Skeletal muscle satellite cell (primary cell): ENCODE data around the gene S100A1.

Source experiments
- H3K27me3 ChIP-seq: 2 replicates; pipeline ENCODE4 v1.7.0; 2013; ENCODE audit warnings: low read length; ENCODE audit not compliant: control insufficient read depth, insufficient read depth
- H3K36me3 ChIP-seq: 2 replicates; pipeline ENCODE4 v1.7.0; 2013; ENCODE audit warnings: mild to moderate bottlenecking, control low read depth, low read length; ENCODE audit not compliant: insufficient read depth
- H3K4me1 ChIP-seq: 2 replicates; pipeline ENCODE4 v1.7.0; 2013; ENCODE audit warnings: low read length; ENCODE audit not compliant: control insufficient read depth, insufficient read depth
- H3K4me2 ChIP-seq: 2 replicates; pipeline ENCODE4 v1.7.0; 2013; ENCODE audit warnings: mild to moderate bottlenecking, low read length
- H3K4me3 ChIP-seq: 2 replicates; pipeline ENCODE4 v1.7.0; 2013; ENCODE audit warnings: low read length
- H3K9ac ChIP-seq: 2 replicates; pipeline ENCODE4 v1.7.0; 2013; ENCODE audit warnings: mild to moderate bottlenecking, low read depth, low read length, moderate library complexity
- H3K9me3 ChIP-seq: replicated peaks from 2 replicates; pipeline ENCODE4 v1.7.0; 2013; ENCODE audit warnings: mild to moderate bottlenecking, control low read depth, low read length

Gene S100A1

GRCh38 chr1:153647346-153647714 lies 19.1 kb downstream of the S100A1 start:
- no peaks in the 10 kb centered on the region for H3K27me3 ChIP-seq
- H3K9ac ChIP-seq: no peak overlapping the region
- H3K4me1 ChIP-seq: no peaks in the 10 kb centered on the region
- peaks cover 46% of the 10 kb centered on the region for H3K36me3 ChIP-seq
- no peak overlapping the region for H3K4me2 ChIP-seq
- no peaks in the 10 kb centered on the region for H3K9me3 ChIP-seq
- H3K4me3 ChIP-seq: no peak overlapping the region

DNA sequence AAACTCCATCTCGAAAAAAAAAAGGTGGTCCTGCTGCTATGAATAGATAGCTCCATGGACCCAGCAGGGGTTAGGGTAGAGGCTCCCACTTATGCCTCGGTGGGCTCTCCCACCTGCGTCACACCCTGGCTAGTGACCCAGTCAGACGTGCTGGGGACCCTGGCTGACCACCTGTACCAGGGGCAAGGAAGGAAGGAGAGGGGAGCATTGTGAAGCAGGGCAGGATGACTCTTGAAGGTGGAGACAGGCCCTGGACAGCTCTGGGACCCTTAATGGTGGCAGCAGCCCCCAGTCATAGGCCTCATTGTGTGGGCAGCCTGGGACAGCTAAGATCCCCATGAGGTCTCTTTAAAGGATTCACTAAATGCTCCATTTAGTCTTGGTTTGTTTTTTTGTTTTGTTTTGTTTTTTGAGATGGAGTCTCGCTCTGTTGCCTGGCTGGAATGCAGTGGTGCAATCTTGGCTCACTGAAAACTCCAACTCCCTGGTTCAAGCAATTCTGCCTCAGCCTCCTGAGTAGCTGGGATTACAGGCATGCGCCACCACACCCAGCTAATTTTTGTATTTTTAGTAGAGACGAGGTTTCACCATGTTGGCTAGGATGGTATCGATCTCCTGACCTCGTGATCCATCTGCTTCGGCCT lies 19.9 kb downstream of the S100A1 start:
- peaks cover 8% of the 10 kb centered on the region for H3K4me1 ChIP-seq
- H3K27me3 ChIP-seq: no peaks in the 10 kb centered on the region
- H3K9ac ChIP-seq: no peak overlapping the region
- H3K4me2 ChIP-seq: no peak overlapping the region
- H3K36me3 ChIP-seq: peaks cover 38% of the 10 kb centered on the region
- H3K9me3 ChIP-seq: no peaks in the 10 kb centered on the region
- no peak overlapping the region for H3K4me3 ChIP-seq

DNA sequence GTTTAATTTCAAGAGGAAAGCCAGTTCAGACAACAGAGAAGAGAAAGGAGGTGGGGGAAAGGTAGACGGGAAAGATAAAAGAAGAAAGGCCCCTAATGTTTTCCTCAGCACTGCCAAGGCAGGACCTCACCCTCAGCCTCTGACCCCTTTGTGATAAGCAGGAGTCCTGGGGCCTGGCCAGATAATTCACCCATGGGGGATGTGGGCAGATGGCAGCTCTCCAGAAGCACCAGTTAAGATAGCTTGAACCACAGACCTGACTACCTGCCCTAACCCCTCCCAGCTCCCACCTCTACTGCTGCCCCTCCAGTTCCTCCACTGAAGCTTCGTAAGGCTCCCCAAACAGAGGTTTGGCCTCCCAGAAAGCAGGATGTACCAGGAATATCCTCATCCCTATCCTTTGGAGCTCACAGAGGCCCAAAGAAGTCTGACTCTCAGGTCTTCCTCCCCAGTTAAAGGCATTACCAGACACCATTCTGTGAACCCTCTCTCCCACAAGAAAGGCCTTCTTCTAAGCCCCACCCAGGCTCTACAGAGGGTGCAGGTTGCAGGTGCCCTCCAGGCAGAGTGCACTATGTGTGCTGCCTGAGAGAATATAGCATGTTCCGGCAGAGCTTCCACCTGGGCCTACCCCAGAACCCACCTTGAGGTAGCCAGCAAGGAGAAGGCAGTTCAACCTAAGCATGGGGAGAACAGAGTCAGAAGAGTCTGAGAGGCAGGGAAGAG lies 21.1 kb downstream of the S100A1 start:
- Histone ChIP-seq H3K9me3 (no peaks in the 10 kb centered on the region), H3K4me2 (no peak overlapping the region), H3K4me3 (no peak overlapping the region), H3K4me1 (peaks cover 12% of the 10 kb centered on the region), H3K36me3 (peaks cover 27% of the 10 kb centered on the region), H3K27me3 (no peaks in the 10 kb centered on the region), H3K9ac (no peak overlapping the region)

- Histone ChIP-seq H3K36me3 (peaks cover 21% of the 10 kb centered on the region), H3K4me1 (peaks cover 12% of the 10 kb centered on the region), H3K27me3 (no peaks in the 10 kb centered on the region), H3K9ac (no peak overlapping the region), H3K4me2 (no peak overlapping the region), H3K9me3 (no peaks in the 10 kb centered on the region), H3K4me3 (no peak overlapping the region)
These were observed 21.6 kb downstream of the S100A1 start for GRCh38 chr1:153649863-153650235.

GRCh38 chr1:153651771-153652170 lies 23.5 kb downstream of the S100A1 start:
- Histone ChIP-seq H3K9me3 (no peaks in the 10 kb centered on the region), H3K4me2 (no peak overlapping the region), H3K36me3 (peaks cover 2% of the 10 kb centered on the region), H3K4me1 (peaks cover 12% of the 10 kb centered on the region), H3K27me3 (no peaks in the 10 kb centered on the region), H3K4me3 (no peak overlapping the region), H3K9ac (no peak overlapping the region)

DNA sequence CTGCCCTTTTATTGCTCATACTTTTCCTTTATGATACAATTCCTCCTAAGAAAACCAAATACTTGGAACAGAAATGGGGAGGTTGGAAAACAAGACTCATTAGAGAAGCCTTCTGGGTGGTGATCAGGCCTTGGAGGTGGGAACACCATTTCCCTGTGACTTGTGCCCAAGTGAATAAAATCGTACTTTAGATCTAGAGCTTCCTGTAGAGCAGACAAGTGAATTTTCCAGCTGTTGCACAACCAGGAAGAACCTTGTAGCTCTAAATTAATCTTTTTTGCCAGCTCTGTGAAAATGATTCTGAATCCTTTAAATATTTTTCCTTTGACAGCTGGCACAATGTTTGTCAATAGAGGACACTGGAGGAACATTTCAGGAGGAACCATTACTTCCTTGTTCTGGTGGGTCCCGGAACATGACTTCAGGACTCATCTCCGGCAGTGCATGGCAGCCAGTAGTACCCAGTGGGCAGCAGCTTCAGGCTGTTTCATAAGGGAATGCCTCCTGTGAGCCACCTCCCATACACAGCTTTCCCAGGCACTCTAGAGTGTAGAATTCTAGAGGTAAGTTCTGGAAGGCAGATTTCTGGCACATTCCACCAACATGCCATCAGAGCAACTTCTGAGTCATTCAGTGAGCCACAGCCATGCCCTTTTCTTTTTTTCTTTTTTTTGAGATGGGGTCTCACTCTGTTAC lies 24.7 kb downstream of the S100A1 start:
- Histone ChIP-seq H3K4me3 (no peak overlapping the region), H3K9ac (no peak overlapping the region), H3K27me3 (no peaks in the 10 kb centered on the region), H3K9me3 (no peaks in the 10 kb centered on the region), H3K36me3 (no peaks in the 10 kb centered on the region), H3K4me2 (peak overlapping the region; percentile 30), H3K4me1 (peaks cover 12% of the 10 kb centered on the region)

DNA sequence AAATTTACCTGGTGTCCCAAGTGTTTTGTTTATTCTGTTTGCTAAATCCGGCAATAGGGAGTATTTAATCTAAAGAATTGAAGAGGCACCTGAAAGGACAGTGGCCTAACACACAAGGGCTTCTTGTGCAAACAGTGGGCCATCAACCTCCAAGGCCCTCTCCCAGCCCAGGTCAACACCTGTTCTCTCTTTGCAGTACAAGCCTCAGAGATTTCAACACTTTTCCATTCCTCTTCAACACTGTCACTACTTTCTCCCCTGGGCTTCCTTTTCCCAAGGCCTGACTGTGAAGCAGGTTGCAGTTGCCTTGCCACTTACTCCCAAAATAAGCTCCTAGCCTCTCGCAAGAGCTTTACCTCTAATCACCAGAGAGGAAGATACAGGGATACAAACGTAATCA lies 27.1 kb downstream of the S100A1 start:
- peaks cover 21% of the 10 kb centered on the region for H3K4me1 ChIP-seq

DNA sequence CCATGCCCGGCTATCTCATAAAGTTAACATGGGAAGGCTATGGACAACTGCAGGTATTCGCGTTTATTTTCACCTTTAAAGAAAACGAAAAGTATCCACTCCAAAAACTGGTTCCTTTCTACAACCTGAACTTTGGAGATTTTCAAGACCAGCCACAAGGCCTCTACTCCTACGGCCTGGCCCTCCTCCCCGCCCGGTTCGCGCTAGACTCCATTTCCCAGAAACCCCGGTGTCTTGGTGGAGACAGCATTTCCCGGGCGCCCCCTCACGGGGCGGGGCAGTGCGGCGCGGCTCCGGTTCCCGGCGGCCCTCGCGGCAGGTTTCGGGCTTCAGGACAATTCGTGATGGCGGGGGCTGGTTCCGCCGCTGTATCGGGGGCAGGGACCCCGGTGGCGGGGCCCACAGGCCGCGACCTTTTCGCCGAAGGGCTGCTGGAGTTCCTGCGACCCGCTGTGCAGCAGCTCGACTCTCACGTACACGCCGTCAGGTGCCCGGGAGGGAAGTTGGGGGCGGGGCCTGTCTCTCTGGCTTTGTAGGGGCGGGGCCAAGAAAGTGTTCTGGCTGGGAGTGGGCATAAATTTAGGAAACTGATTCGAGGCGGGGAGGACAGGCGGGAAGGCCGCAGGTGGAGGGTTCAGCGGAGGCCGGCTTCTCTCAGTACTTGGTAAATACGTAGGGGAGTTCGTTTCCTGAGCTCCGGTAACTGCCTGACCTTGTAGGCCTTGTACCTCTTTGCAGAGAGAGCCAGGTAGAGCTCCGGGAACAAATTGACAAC lies 30.4 kb downstream of the S100A1 start, which contains the start of gene SNAPIN:
Gene SNAPIN, plus strand, starts transcription at position 304 of the 775 bp plus-strand sequence. Its CDS starts 41 bp downstream, at position 345.
- Histone ChIP-seq H3K9ac (peak within 1 kb of the TSS; percentile 88), H3K9me3 (no peaks in the 10 kb centered on the region), H3K4me3 (peak within 1 kb of the TSS; percentile 95)

More for the DNA sequence above, 27.1 kb downstream of the S100A1 start:
- Histone ChIP-seq H3K4me3 (no peak overlapping the region), H3K9me3 (no peaks in the 10 kb centered on the region), H3K27me3 (no peaks in the 10 kb centered on the region), H3K9ac (no peak overlapping the region), H3K4me2 (no peak overlapping the region), H3K36me3 (no peaks in the 10 kb centered on the region)

GRCh38 chr1:153659175-153659534 lies 30.9 kb downstream of the S100A1 start:
- Histone ChIP-seq H3K4me1 (peaks cover 16% of the 10 kb centered on the region), H3K9me3 (no peaks in the 10 kb centered on the region), H3K9ac (peak overlapping the region; percentile 88), H3K36me3 (peaks cover 31% of the 10 kb centered on the region), H3K4me3 (peak overlapping the region; percentile 95), H3K27me3 (no peaks in the 10 kb centered on the region), H3K4me2 (peak overlapping the region; percentile 91)

More for the DNA sequence above, 30.4 kb downstream of the S100A1 start, which contains the start of gene SNAPIN:
- Histone ChIP-seq H3K36me3 (peaks cover 26% of the 10 kb centered on the region), H3K27me3 (no peaks in the 10 kb centered on the region), H3K4me1 (peaks cover 12% of the 10 kb centered on the region), H3K4me2 (peak within 1 kb of the TSS; percentile 91)

DNA sequence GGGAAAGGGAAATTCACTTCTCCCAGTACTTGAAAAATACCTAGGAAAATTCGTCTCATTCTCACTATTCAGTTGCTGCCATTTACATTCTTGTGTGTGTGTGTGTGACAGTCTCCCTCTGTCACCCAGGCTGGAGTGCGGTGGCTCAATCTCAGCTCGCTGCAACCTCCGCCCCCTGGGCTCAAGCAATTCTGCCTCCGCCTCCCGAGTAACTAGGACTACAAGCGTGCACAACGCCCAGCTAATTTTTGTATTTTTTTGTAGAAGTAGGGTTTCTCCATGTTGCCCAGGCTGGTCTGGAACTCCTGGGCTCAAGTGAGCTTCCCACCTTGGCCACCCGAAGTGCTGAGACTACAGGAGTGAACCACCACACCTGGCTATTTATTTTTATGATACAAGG lies 31.4 kb downstream of the S100A1 start:
- peaks cover 36% of the 10 kb centered on the region for H3K36me3 ChIP-seq
- H3K4me1 ChIP-seq: peaks cover 16% of the 10 kb centered on the region
- no peaks in the 10 kb centered on the region for H3K27me3 ChIP-seq
- peak overlapping the region; percentile 95 for H3K4me3 ChIP-seq
- peak overlapping the region; percentile 88 for H3K9ac ChIP-seq
- no peaks in the 10 kb centered on the region for H3K9me3 ChIP-seq
- H3K4me2 ChIP-seq: peak overlapping the region; percentile 91

DNA sequence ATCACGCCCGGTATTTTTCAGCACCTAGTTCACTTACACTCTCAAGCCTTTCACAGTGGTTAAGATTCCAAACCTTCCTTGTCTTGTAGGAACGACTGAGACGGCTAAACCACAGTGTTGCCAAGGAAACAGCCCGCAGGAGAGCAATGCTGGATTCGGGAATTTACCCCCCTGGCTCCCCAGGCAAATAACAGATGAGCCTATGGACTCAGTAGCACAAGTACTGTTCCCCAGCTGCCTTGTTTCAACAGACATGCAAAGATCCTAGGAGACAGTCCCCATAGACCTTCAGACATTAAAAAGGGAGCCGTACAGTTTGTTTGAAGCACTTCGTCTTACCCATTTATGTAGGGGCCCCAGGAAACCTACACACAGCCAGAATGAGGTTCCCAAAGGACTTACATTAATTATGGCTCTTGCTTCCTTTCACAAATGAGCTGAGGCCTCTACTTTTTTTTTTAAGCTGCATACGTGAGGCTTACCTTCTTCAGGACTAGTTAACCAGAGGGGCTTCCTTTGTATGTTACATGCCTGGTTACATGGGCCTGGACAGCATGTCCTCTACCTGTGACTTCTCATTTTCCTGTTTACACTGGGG lies 33.0 kb downstream of the S100A1 start:
- no peaks in the 10 kb centered on the region for H3K9me3 ChIP-seq
- peaks cover 16% of the 10 kb centered on the region for H3K4me1 ChIP-seq
- no peaks in the 10 kb centered on the region for H3K27me3 ChIP-seq
- H3K36me3 ChIP-seq: peaks cover 52% of the 10 kb centered on the region
- H3K4me2 ChIP-seq: no peak overlapping the region
- H3K9ac ChIP-seq: no peak overlapping the region
- no peak overlapping the region for H3K4me3 ChIP-seq
